Panc1 (cell line): ENCODE results near the gene COLEC11.

Experiments used
- CTCF ChIP-seq: fragments of 450-650 bp; IDR thresholded peaks from 2 replicates; pipeline ENCODE4 v1.5.1; 2017; ENCODE audit warnings: mild to moderate bottlenecking
- POLR2AphosphoS5 ChIP-seq: IDR thresholded peaks from 2 replicates; pipeline ENCODE4 v1.6.1; 2012; ENCODE audit warnings: mild to moderate bottlenecking, low read depth, low read length, moderate library complexity
- REST ChIP-seq, 2 experiments: IDR thresholded peaks; 2 replicates each; pipeline ENCODE4 v1.6.1; 2011 to 2012; ENCODE audit warnings: low read depth in 2 of 2, control low read depth in 1 of 2, low read length in 1 of 2, mild to moderate bottlenecking in 1 of 2, moderate library complexity in 1 of 2; ENCODE audit not compliant: insufficient read depth in 1 of 2
- TCF7L2 ChIP-seq: IDR thresholded peaks from 2 replicates; pipeline ENCODE4 v1.6.1; 2011; ENCODE audit warnings: mild to moderate bottlenecking, low read depth, low read length, inconsistent platforms

- no peak for TF ChIP-seq CTCF
- TF ChIP-seq REST (IDR thresholded peaks at IDR 0.05; ENCODE audit: insufficient read depth in 1 of 2, low read depth in 2 of 2, low read length in 1 of 2): no peak
- TF ChIP-seq POLR2AphosphoS5: no peak
- TF ChIP-seq TCF7L2: no peak
Measured at GRCh38 chr2:3622967-3623366, 28.1 kb downstream of the COLEC11 start.
